ENCODE results near the gene FGF6.
"Not testable (repeated sequence)": the region's sequence is repeated elsewhere in the genome, so short reads cannot be mapped to it uniquely, and the experiment has no call there.

The FGF6 gene

GRCh38 chr12:4468994-4469393, 23.4 kb upstream of the FGF6 start:
- no peak overlapping the region for H3K4me3 ChIP-seq (ENCODE audit: low read length)
- H3K9me3 ChIP-seq (ENCODE audit: control insufficient read depth, low read depth, low read length), result no peaks in the 10 kb centered on the region
- no peak overlapping the region for H3K9ac ChIP-seq (ENCODE audit: low read length)
- H3K27me3 ChIP-seq (ENCODE audit: control insufficient read depth, insufficient read depth, low read length), result no peaks in the 10 kb centered on the region
- H3K4me1 ChIP-seq (ENCODE audit: control insufficient read depth, low read depth, low read length), result no peaks in the 10 kb centered on the region
- no peaks in the 10 kb centered on the region for H3K36me3 ChIP-seq (ENCODE audit: control insufficient read depth, low read depth, low read length)
- H3K27ac ChIP-seq (ENCODE audit: low read length), result no peak overlapping the region

GRCh38 chr12:4460761-4461160, 15.1 kb upstream of the FGF6 start:
- H3K9ac ChIP-seq (ENCODE audit: low read length), result no peak overlapping the region
- no peaks in the 10 kb centered on the region for H3K9me3 ChIP-seq (ENCODE audit: control insufficient read depth, low read depth, low read length)
- H3K4me3 ChIP-seq (ENCODE audit: low read length), result no peak overlapping the region
- no peaks in the 10 kb centered on the region for H3K36me3 ChIP-seq (ENCODE audit: control insufficient read depth, low read depth, low read length)
- no peaks in the 10 kb centered on the region for H3K4me1 ChIP-seq (ENCODE audit: control insufficient read depth, low read depth, low read length)
- H3K27me3 ChIP-seq (ENCODE audit: control insufficient read depth, insufficient read depth, low read length), result no peaks in the 10 kb centered on the region
- H3K27ac ChIP-seq (ENCODE audit: low read length), result no peak overlapping the region

GRCh38 chr12:4455849-4456248, 10.2 kb upstream of the FGF6 start:
- not testable (repeated sequence) for H3K27ac ChIP-seq (ENCODE audit: low read length); H3K9me3 ChIP-seq (ENCODE audit: control insufficient read depth, low read depth, low read length)
- peaks cover 18% of the 10 kb centered on the region for H3K4me1 ChIP-seq (ENCODE audit: control insufficient read depth, low read depth, low read length)

GRCh38 chr12:4454315-4454860, 8.8 kb upstream of the FGF6 start:
- Histone ChIP-seq H3K4me1 (ENCODE audit: control insufficient read depth, low read depth, low read length) (peaks cover 31% of the 10 kb centered on the region), H3K27me3 (ENCODE audit: control insufficient read depth, insufficient read depth, low read length) (no peaks in the 10 kb centered on the region), H3K4me3 (ENCODE audit: low read length) (no peak overlapping the region), H3K9me3 (ENCODE audit: control insufficient read depth, low read depth, low read length) (no peaks in the 10 kb centered on the region), H3K36me3 (ENCODE audit: control insufficient read depth, low read depth, low read length) (no peaks in the 10 kb centered on the region), H3K9ac (ENCODE audit: low read length) (no peak overlapping the region), H3K27ac (ENCODE audit: low read length) (no peak overlapping the region)

More at GRCh38 chr12:4455849-4456248, 10.2 kb upstream of the FGF6 start:
- not testable (repeated sequence) for H3K27me3 ChIP-seq (ENCODE audit: control insufficient read depth, insufficient read depth, low read length); H3K4me3 ChIP-seq (ENCODE audit: low read length); H3K36me3 ChIP-seq (ENCODE audit: control insufficient read depth, low read depth, low read length); H3K9ac ChIP-seq (ENCODE audit: low read length)

- H3K4me3 ChIP-seq (ENCODE audit: low read length), result no peak overlapping the region
- no peaks in the 10 kb centered on the region for H3K27me3 ChIP-seq (ENCODE audit: control insufficient read depth, insufficient read depth, low read length)
- no peak overlapping the region for H3K9ac ChIP-seq (ENCODE audit: low read length)
These were observed 6.1 kb upstream of the FGF6 start for GRCh38 chr12:4451694-4452093.

GRCh38 chr12:4450551-4451112, 5.0 kb upstream of the FGF6 start:
- peak overlapping the region; percentile 11 for H3K4me3 ChIP-seq (ENCODE audit: low read length)
- no peaks in the 10 kb centered on the region for H3K27me3 ChIP-seq (ENCODE audit: control insufficient read depth, insufficient read depth, low read length)
- H3K36me3 ChIP-seq (ENCODE audit: control insufficient read depth, low read depth, low read length), result no peaks in the 10 kb centered on the region
- peak overlapping the region; percentile 7 for H3K27ac ChIP-seq (ENCODE audit: low read length)
- H3K9ac ChIP-seq (ENCODE audit: low read length), result no peak overlapping the region
- H3K4me1 ChIP-seq (ENCODE audit: control insufficient read depth, low read depth, low read length), result peaks cover 31% of the 10 kb centered on the region
- H3K9me3 ChIP-seq (ENCODE audit: control insufficient read depth, low read depth, low read length), result no peaks in the 10 kb centered on the region

More at GRCh38 chr12:4451694-4452093, 6.1 kb upstream of the FGF6 start:
- Histone ChIP-seq H3K36me3 (ENCODE audit: control insufficient read depth, low read depth, low read length) (no peaks in the 10 kb centered on the region), H3K9me3 (ENCODE audit: control insufficient read depth, low read depth, low read length) (no peaks in the 10 kb centered on the region), H3K27ac (ENCODE audit: low read length) (no peak overlapping the region), H3K4me1 (ENCODE audit: control insufficient read depth, low read depth, low read length) (peaks cover 31% of the 10 kb centered on the region)

- H3K4me1 ChIP-seq (ENCODE audit: control insufficient read depth, low read depth, low read length), result peaks cover 31% of the 10 kb centered on the region
- no peaks in the 10 kb centered on the region for H3K9me3 ChIP-seq (ENCODE audit: control insufficient read depth, low read depth, low read length)
- no peaks in the 10 kb centered on the region for H3K36me3 ChIP-seq (ENCODE audit: control insufficient read depth, low read depth, low read length)
- no peak overlapping the region for H3K9ac ChIP-seq (ENCODE audit: low read length)
- no peaks in the 10 kb centered on the region for H3K27me3 ChIP-seq (ENCODE audit: control insufficient read depth, insufficient read depth, low read length)
- H3K27ac ChIP-seq (ENCODE audit: low read length), result no peak overlapping the region
- peak overlapping the region; percentile 11 for H3K4me3 ChIP-seq (ENCODE audit: low read length)
These were observed 4.2 kb upstream of the FGF6 start for GRCh38 chr12:4449851-4450221.

- Histone ChIP-seq H3K27ac (ENCODE audit: low read length) (no peak overlapping the region), H3K9me3 (ENCODE audit: control insufficient read depth, low read depth, low read length) (no peaks in the 10 kb centered on the region), H3K4me1 (ENCODE audit: control insufficient read depth, low read depth, low read length) (peaks cover 31% of the 10 kb centered on the region), H3K9ac (ENCODE audit: low read length) (no peak overlapping the region), H3K36me3 (ENCODE audit: control insufficient read depth, low read depth, low read length) (no peaks in the 10 kb centered on the region), H3K4me3 (ENCODE audit: low read length) (no peak overlapping the region), H3K27me3 (ENCODE audit: control insufficient read depth, insufficient read depth, low read length) (no peaks in the 10 kb centered on the region)
These were observed 3.6 kb upstream of the FGF6 start for GRCh38 chr12:4448943-4449850.

- H3K9me3 ChIP-seq (ENCODE audit: control insufficient read depth, low read depth, low read length), result no peaks in the 10 kb centered on the region
- no peak overlapping the region for H3K27ac ChIP-seq (ENCODE audit: low read length)
- H3K27me3 ChIP-seq (ENCODE audit: control insufficient read depth, insufficient read depth, low read length), result no peaks in the 10 kb centered on the region
- no peaks in the 10 kb centered on the region for H3K36me3 ChIP-seq (ENCODE audit: control insufficient read depth, low read depth, low read length)
- no peak overlapping the region for H3K4me3 ChIP-seq (ENCODE audit: low read length)
- peaks cover 37% of the 10 kb centered on the region for H3K4me1 ChIP-seq (ENCODE audit: control insufficient read depth, low read depth, low read length)
- no peak overlapping the region for H3K9ac ChIP-seq (ENCODE audit: low read length)
These were observed 2.8 kb upstream of the FGF6 start for GRCh38 chr12:4448371-4448940.

- Histone ChIP-seq H3K27ac (ENCODE audit: low read length) (no peak overlapping the region), H3K4me3 (ENCODE audit: low read length) (no peak overlapping the region), H3K9me3 (ENCODE audit: control insufficient read depth, low read depth, low read length) (no peaks in the 10 kb centered on the region), H3K9ac (ENCODE audit: low read length) (no peak overlapping the region), H3K36me3 (ENCODE audit: control insufficient read depth, low read depth, low read length) (no peaks in the 10 kb centered on the region), H3K27me3 (ENCODE audit: control insufficient read depth, insufficient read depth, low read length) (no peaks in the 10 kb centered on the region), H3K4me1 (ENCODE audit: control insufficient read depth, low read depth, low read length) (peaks cover 41% of the 10 kb centered on the region)
These were observed 1.5 kb upstream of the FGF6 start for GRCh38 chr12:4447151-4447550.

- Histone ChIP-seq H3K27ac (ENCODE audit: low read length) (no peak overlapping the region), H3K27me3 (ENCODE audit: control insufficient read depth, insufficient read depth, low read length) (no peaks in the 10 kb centered on the region), H3K4me1 (ENCODE audit: control insufficient read depth, low read depth, low read length) (peaks cover 41% of the 10 kb centered on the region), H3K36me3 (ENCODE audit: control insufficient read depth, low read depth, low read length) (no peaks in the 10 kb centered on the region), H3K9ac (ENCODE audit: low read length) (no peak overlapping the region), H3K9me3 (ENCODE audit: control insufficient read depth, low read depth, low read length) (no peaks in the 10 kb centered on the region), H3K4me3 (ENCODE audit: low read length) (no peak overlapping the region)
These were observed 720 bp upstream of the FGF6 start for GRCh38 chr12:4446335-4446734.

Data from iPS-18a (cell line).